ENCODE results near the gene TCOF1.

Gene TCOF1

GRCh38 chr5:150396267-150396666 is 38.8 kb downstream of the TCOF1 start:
- H3K18ac ChIP-seq (ENCODE audit: low read length) = no peak overlapping the region
- no peak overlapping the region for H3K4ac ChIP-seq (ENCODE audit: low read depth, low read length)
- no peaks in the 10 kb centered on the region for H3K79me2 ChIP-seq (ENCODE audit: control insufficient read depth, insufficient read depth, low read length)
- H3K27ac ChIP-seq (ENCODE audit: low read depth, low read length) = no peak overlapping the region
- H2BK5ac ChIP-seq (ENCODE audit: low read length) = no peak overlapping the region
- no peak overlapping the region for H3K9ac ChIP-seq (ENCODE audit: low read length)
- no peak overlapping the region for H2BK15ac ChIP-seq (replicated peaks; ENCODE audit: low read depth)
- H3K79me1 ChIP-seq (ENCODE audit: low read length) = no peaks in the 10 kb centered on the region
- H3K23ac ChIP-seq (ENCODE audit: low read length) = no peak overlapping the region
- no peak overlapping the region for H2AK5ac ChIP-seq (ENCODE audit: low read length)
- peaks cover 39% of the 10 kb centered on the region for H3K36me3 ChIP-seq (ENCODE audit: control insufficient read depth, insufficient read depth, low read length)
- no peak overlapping the region for H4K5ac ChIP-seq (ENCODE audit: low read length)
- no peak overlapping the region for H3K4me3 ChIP-seq (ENCODE audit: low read length)
- H2BK120ac ChIP-seq (ENCODE audit: low read depth, low read length) = no peak overlapping the region
- no CpG with 5 or more reads among the region's 7 CpGs for WGBS (ENCODE audit: extremely low coverage, insufficient coverage, low lambda C conversion rate)
- no peaks in the 10 kb centered on the region for H3K4me1 ChIP-seq (ENCODE audit: control insufficient read depth, low read depth, low read length)
- no peaks in the 10 kb centered on the region for H3K27me3 ChIP-seq (ENCODE audit: insufficient read depth, low read length, poor library complexity)
- H4K8ac ChIP-seq (ENCODE audit: low read depth, low read length) = no peak overlapping the region
- no peak overlapping the region for H3K56ac ChIP-seq (ENCODE audit: low read length)
- H3K4me2 ChIP-seq (ENCODE audit: low read length) = no peak overlapping the region
- no peak for DNase-seq

- H3K79me1 ChIP-seq (ENCODE audit: low read length) = no peaks in the 10 kb centered on the region
- no peak overlapping the region for H3K27ac ChIP-seq (ENCODE audit: low read depth, low read length)
- H3K36me3 ChIP-seq (ENCODE audit: control insufficient read depth, insufficient read depth, low read length) = peaks cover 29% of the 10 kb centered on the region
- no peak overlapping the region for H3K56ac ChIP-seq (ENCODE audit: low read length)
- no peak overlapping the region for H3K4me2 ChIP-seq (ENCODE audit: low read length)
- no peak overlapping the region for H2BK5ac ChIP-seq (ENCODE audit: low read length)
- WGBS (ENCODE audit: extremely low coverage, insufficient coverage, low lambda C conversion rate) = no CpG with 5 or more reads among the region's 14 CpGs
- H3K79me2 ChIP-seq (ENCODE audit: control insufficient read depth, insufficient read depth, low read length) = no peaks in the 10 kb centered on the region
- no peak overlapping the region for H3K9ac ChIP-seq (ENCODE audit: low read length)
- H3K4me1 ChIP-seq (ENCODE audit: control insufficient read depth, low read depth, low read length) = no peaks in the 10 kb centered on the region
- no peak overlapping the region for H3K18ac ChIP-seq (ENCODE audit: low read length)
- H3K4ac ChIP-seq (ENCODE audit: low read depth, low read length) = no peak overlapping the region
- no peak overlapping the region for H3K23ac ChIP-seq (ENCODE audit: low read length)
- no peak overlapping the region for H4K8ac ChIP-seq (ENCODE audit: low read depth, low read length)
- H2BK120ac ChIP-seq (ENCODE audit: low read depth, low read length) = no peak overlapping the region
- no peak overlapping the region for H2AK5ac ChIP-seq (ENCODE audit: low read length)
- H3K27me3 ChIP-seq (ENCODE audit: insufficient read depth, low read length, poor library complexity) = no peaks in the 10 kb centered on the region
- no peak overlapping the region for H4K5ac ChIP-seq (ENCODE audit: low read length)
- no peak for DNase-seq
- H2BK15ac ChIP-seq (replicated peaks; ENCODE audit: low read depth) = no peak overlapping the region
- H3K4me3 ChIP-seq (ENCODE audit: low read length) = no peak overlapping the region
Observed at GRCh38 chr5:150397146-150397781, 39.8 kb downstream of the TCOF1 start.

GRCh38 chr5:150397782-150398721 is 40.6 kb downstream of the TCOF1 start:
- Histone ChIP-seq H2BK5ac (ENCODE audit: low read length) (no peak overlapping the region), H4K8ac (ENCODE audit: low read depth, low read length) (no peak overlapping the region), H3K27me3 (ENCODE audit: insufficient read depth, low read length, poor library complexity) (no peaks in the 10 kb centered on the region), H3K79me1 (ENCODE audit: low read length) (no peaks in the 10 kb centered on the region), H3K36me3 (ENCODE audit: control insufficient read depth, insufficient read depth, low read length) (peaks cover 26% of the 10 kb centered on the region), H3K18ac (ENCODE audit: low read length) (no peak overlapping the region), H3K9ac (ENCODE audit: low read length) (no peak overlapping the region), H3K23ac (ENCODE audit: low read length) (no peak overlapping the region), H2BK15ac (replicated peaks; ENCODE audit: low read depth) (no peak overlapping the region), H2BK120ac (ENCODE audit: low read depth, low read length) (no peak overlapping the region), H2AK5ac (ENCODE audit: low read length) (no peak overlapping the region), H3K4me3 (ENCODE audit: low read length) (no peak overlapping the region), H3K79me2 (ENCODE audit: control insufficient read depth, insufficient read depth, low read length) (no peaks in the 10 kb centered on the region), H3K56ac (ENCODE audit: low read length) (no peak overlapping the region), H3K27ac (ENCODE audit: low read depth, low read length) (no peak overlapping the region), H4K5ac (ENCODE audit: low read length) (no peak overlapping the region), H3K4me2 (ENCODE audit: low read length) (no peak overlapping the region), H3K4ac (ENCODE audit: low read depth, low read length) (no peak overlapping the region), H3K4me1 (ENCODE audit: control insufficient read depth, low read depth, low read length) (no peaks in the 10 kb centered on the region)
- no peak for DNase-seq
- no CpG with 5 or more reads among the region's 13 CpGs for WGBS (ENCODE audit: extremely low coverage, insufficient coverage, low lambda C conversion rate)

GRCh38 chr5:150398722-150399523 is 41.4 kb downstream of the TCOF1 start:
- H2BK5ac ChIP-seq (ENCODE audit: low read length) = no peak overlapping the region
- H3K9ac ChIP-seq (ENCODE audit: low read length) = no peak overlapping the region
- no peaks in the 10 kb centered on the region for H3K79me1 ChIP-seq (ENCODE audit: low read length)
- no CpG with 5 or more reads among the region's 12 CpGs for WGBS (ENCODE audit: extremely low coverage, insufficient coverage, low lambda C conversion rate)
- no peak overlapping the region for H4K5ac ChIP-seq (ENCODE audit: low read length)
- H3K4me2 ChIP-seq (ENCODE audit: low read length) = no peak overlapping the region
- DNase-seq = peak; percentile 65
- H2BK120ac ChIP-seq (ENCODE audit: low read depth, low read length) = no peak overlapping the region
- no peak overlapping the region for H4K8ac ChIP-seq (ENCODE audit: low read depth, low read length)
- H2AK5ac ChIP-seq (ENCODE audit: low read length) = no peak overlapping the region
- no peaks in the 10 kb centered on the region for H3K79me2 ChIP-seq (ENCODE audit: control insufficient read depth, insufficient read depth, low read length)
- H3K23ac ChIP-seq (ENCODE audit: low read length) = no peak overlapping the region
- H3K4ac ChIP-seq (ENCODE audit: low read depth, low read length) = no peak overlapping the region
- no peak overlapping the region for H3K56ac ChIP-seq (ENCODE audit: low read length)
- H2BK15ac ChIP-seq (replicated peaks; ENCODE audit: low read depth) = no peak overlapping the region
- no peak overlapping the region for H3K27ac ChIP-seq (ENCODE audit: low read depth, low read length)
- H3K4me1 ChIP-seq (ENCODE audit: control insufficient read depth, low read depth, low read length) = no peaks in the 10 kb centered on the region
- no peak overlapping the region for H3K4me3 ChIP-seq (ENCODE audit: low read length)
- peaks cover 28% of the 10 kb centered on the region for H3K36me3 ChIP-seq (ENCODE audit: control insufficient read depth, insufficient read depth, low read length)
- H3K27me3 ChIP-seq (ENCODE audit: insufficient read depth, low read length, poor library complexity) = no peaks in the 10 kb centered on the region
- no peak overlapping the region for H3K18ac ChIP-seq (ENCODE audit: low read length)

GRCh38 chr5:150399524-150400211 is 42.2 kb downstream of the TCOF1 start:
- Histone ChIP-seq H3K4me2 (ENCODE audit: low read length) (no peak overlapping the region), H3K9ac (ENCODE audit: low read length) (no peak overlapping the region), H3K4me3 (ENCODE audit: low read length) (no peak overlapping the region), H3K27ac (ENCODE audit: low read depth, low read length) (no peak overlapping the region), H3K79me1 (ENCODE audit: low read length) (no peaks in the 10 kb centered on the region), H3K79me2 (ENCODE audit: control insufficient read depth, insufficient read depth, low read length) (no peaks in the 10 kb centered on the region), H4K5ac (ENCODE audit: low read length) (no peak overlapping the region), H4K8ac (ENCODE audit: low read depth, low read length) (no peak overlapping the region), H3K4ac (ENCODE audit: low read depth, low read length) (no peak overlapping the region), H3K56ac (ENCODE audit: low read length) (no peak overlapping the region), H2BK5ac (ENCODE audit: low read length) (no peak overlapping the region), H2BK15ac (replicated peaks; ENCODE audit: low read depth) (no peak overlapping the region), H3K36me3 (ENCODE audit: control insufficient read depth, insufficient read depth, low read length) (peaks cover 25% of the 10 kb centered on the region), H3K18ac (ENCODE audit: low read length) (no peak overlapping the region), H2BK120ac (ENCODE audit: low read depth, low read length) (no peak overlapping the region), H3K4me1 (ENCODE audit: control insufficient read depth, low read depth, low read length) (no peaks in the 10 kb centered on the region), H3K27me3 (ENCODE audit: insufficient read depth, low read length, poor library complexity) (no peaks in the 10 kb centered on the region), H2AK5ac (ENCODE audit: low read length) (no peak overlapping the region), H3K23ac (ENCODE audit: low read length) (no peak overlapping the region)
- DNase-seq = no peak
- no CpG with 5 or more reads among the region's 11 CpGs for WGBS (ENCODE audit: extremely low coverage, insufficient coverage, low lambda C conversion rate)

All from mesendoderm (in vitro differentiated cells).